Measurements from ENCODE around the gene CA9. TPM values are rescaled to one million over a fixed set of nuclear protein-coding genes. Genes with fewer than 3 reads are reported as not detected.

The CA9 gene
- total and polyA plus RNA-seq, 12 donors = 0.20 to 13.2 (median 0.62) TPM; not detected in 6

- ATAC-seq (no peak), DNase-seq (no peak)
- no peak for TF ChIP-seq CTCF (IDR thresholded peaks at IDR 0.05)
- Histone ChIP-seq H3K4me3 (no peak overlapping the region), H3K4me1 (no peaks in the 10 kb centered on the region), H3K36me3 (peaks cover 23 to 100% (median 98%) of the 10 kb centered on the region in 9 donors), H3K27ac (no peak overlapping the region), H3K27me3 (no peaks in the 10 kb centered on the region), H3K9me3 (no peaks in the 10 kb centered on the region)
- 93 to 97% methylated on average over 4 of the region's 4 CpGs for WGBS, 2 donors
- intact Hi-C loops (cut with DNase I) = no loop called here
Observed at GRCh38 chr9:35719546-35719945, 45.8 kb downstream of the CA9 start.

GRCh38 chr9:35723426-35723825 lies 49.7 kb downstream of the CA9 start:
- TF ChIP-seq CTCF (IDR thresholded peaks at IDR 0.05) = no peak
- DNase-seq (no peak), ATAC-seq (no peak)
- Histone ChIP-seq H3K9me3 (no peaks in the 10 kb centered on the region), H3K27me3 (no peaks in the 10 kb centered on the region), H3K27ac (no peak overlapping the region), H3K4me3 (no peak overlapping the region), H3K36me3 (peaks cover 14 to 92% (median 65%) of the 10 kb centered on the region in 9 donors), H3K4me1 (peaks cover 17 to 31% (median 27%) of the 10 kb centered on the region in 9 donors)
- 83 to 86% methylated on average over 2 of the region's 2 CpGs for WGBS, 2 donors
- intact Hi-C loops (cut with DNase I) = loop anchor here in 2 of 10 donors (10.0 kb wide), 1 partner anchor 59 kb away; the partner anchor contains the start of gene ARHGEF39 (in 2 of the 2)

- no peaks in the 10 kb centered on the region for H3K9me3 ChIP-seq
- no peak for DNase-seq
- no peak for ATAC-seq
- TF ChIP-seq CTCF (IDR thresholded peaks at IDR 0.05) = no peak
- H3K4me3 ChIP-seq = no peak overlapping the region
- 93% methylated on average over 8 of the region's 8 CpGs for WGBS, 2 donors
- peaks cover 22 to 36% (median 32%) of the 10 kb centered on the region in 9 donors for H3K4me1 ChIP-seq
- H3K36me3 ChIP-seq = peaks cover 10 to 87% (median 60%) of the 10 kb centered on the region in 9 donors
- intact Hi-C loops (cut with DNase I) = loop anchor here in 2 of 10 donors (10.0 kb wide), 1 partner anchor 59 kb away; the partner anchor contains the start of gene ARHGEF39 (in 2 of the 2)
- no peak overlapping the region for H3K27ac ChIP-seq
- no peaks in the 10 kb centered on the region for H3K27me3 ChIP-seq
Observed at GRCh38 chr9:35723908-35724307, 50.2 kb downstream of the CA9 start.

GRCh38 chr9:35725362-35725761 lies 51.6 kb downstream of the CA9 start:
- WGBS, 2 donors = 90 to 92% methylated on average over 11 of the region's 11 CpGs
- Histone ChIP-seq H3K27me3 (no peaks in the 10 kb centered on the region), H3K36me3 (peaks cover 0 to 75% (median 46%) of the 10 kb centered on the region in 9 donors), H3K4me1 (peaks cover 35 to 51% (median 46%) of the 10 kb centered on the region in 9 donors), H3K9me3 (no peaks in the 10 kb centered on the region), H3K27ac (no peak overlapping the region), H3K4me3 (no peak overlapping the region)
- ATAC-seq (no peak), DNase-seq (no peak)
- intact Hi-C loops (cut with DNase I) = loop anchor here in 7 of 10 donors (5.0 to 10.0 kb wide), 5 partner anchors 33 to 123 kb away; partner anchors contain the start of genes ARHGEF39 (in 2 of the 7), CCDC107 (in 1 of the 7) and RMRP (in 1 of the 7)
- TF ChIP-seq CTCF (IDR thresholded peaks at IDR 0.05) = no peak

Data from heart right ventricle (tissue), 16 donors.